MG63 (cell line): ENCODE data around the gene PTPRZ1. TPM values are rescaled to one million over a fixed set of nuclear protein-coding genes. Genes with fewer than 3 reads are reported as not detected.

Experiments used
- DNase-seq: peaks from one replicate; pipeline ENCODE4 v3.0.0-alpha.2; 2020
- H3K27me3 ChIP-seq: fragments of 250-450 bp; sonication (Bioruptor Pico); 2 replicates; pipeline ENCODE4 v1.5.1; 2020; ENCODE audit warnings: mild to moderate bottlenecking, moderate library complexity
- H3K36me3 ChIP-seq: fragments of 250-450 bp; sonication (Bioruptor Pico); 2 replicates; pipeline ENCODE4 v1.5.1; 2020; ENCODE audit warnings: mild to moderate bottlenecking, moderate library complexity
- H3K4me3 ChIP-seq: fragments of 250-450 bp; sonication (Bioruptor Pico); 2 replicates; pipeline ENCODE4 v1.5.1; 2020; ENCODE audit warnings: mild to moderate bottlenecking, moderate library complexity
- H3K9me3 ChIP-seq: fragments of 250-450 bp; sonication (Bioruptor Pico); 2 replicates; pipeline ENCODE4 v1.5.1; 2020; ENCODE audit warnings: mild to moderate bottlenecking, moderate library complexity
- total RNA-seq: library from RNA; depleted of rRNA; stranded (reverse); fragments of >200 nt; shearing (Covaris generic); gene quantifications from 2 replicates; pipeline ENCODE4 v1.2.3, GENCODE V29; 2014; ENCODE audit warnings: low replicate concordance

Gene PTPRZ1
- total RNA-seq, 1 experiment from 2014 or later: not detected

DNA sequence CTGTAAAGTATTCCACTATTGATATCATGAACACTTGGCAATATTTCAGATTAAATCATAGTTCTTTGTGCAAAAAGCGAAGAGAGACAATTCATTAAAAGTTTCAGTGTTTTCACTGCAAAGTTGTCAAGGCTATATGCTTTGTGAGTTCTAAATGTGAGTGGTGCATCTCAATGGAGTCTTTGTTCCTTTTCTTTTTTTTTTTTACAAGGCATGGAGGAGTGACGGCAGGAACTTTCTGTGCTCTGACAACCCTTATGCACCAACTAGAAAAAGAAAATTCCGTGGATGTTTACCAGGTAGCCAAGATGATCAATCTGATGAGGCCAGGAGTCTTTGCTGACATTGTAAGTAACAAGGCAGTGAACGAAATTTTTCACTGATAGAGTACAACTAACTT lies 186.6 kb downstream of the PTPRZ1 start:
- no peak for DNase-seq
- no peaks in the 10 kb centered on the region for H3K36me3 ChIP-seq
- H3K4me3 ChIP-seq: no peak overlapping the region

DNA sequence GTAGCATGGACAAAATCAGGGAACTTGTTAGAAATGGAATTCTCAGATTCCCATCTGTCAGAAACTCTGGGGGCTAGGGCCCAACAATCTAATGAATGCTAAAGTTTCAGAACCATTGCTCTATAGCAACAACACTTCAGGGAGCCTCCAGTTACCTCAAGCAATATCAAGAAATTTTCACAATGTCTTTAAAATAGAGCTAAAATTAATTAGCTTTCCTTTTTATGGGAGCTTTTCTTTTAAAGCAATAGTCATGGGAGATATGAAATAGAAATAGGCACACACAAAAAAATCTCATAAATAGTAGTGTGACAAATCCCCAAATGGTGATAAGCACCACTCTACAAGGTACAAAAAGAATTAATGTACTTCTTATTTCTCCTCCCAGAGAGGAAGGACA lies 190.2 kb downstream of the PTPRZ1 start:
- DNase-seq: no peak
- no peaks in the 10 kb centered on the region for H3K9me3 ChIP-seq
- H3K27me3 ChIP-seq: no peaks in the 10 kb centered on the region
- H3K36me3 ChIP-seq: no peaks in the 10 kb centered on the region
- H3K4me3 ChIP-seq: no peak overlapping the region

More for the DNA sequence above, 186.6 kb downstream of the PTPRZ1 start:
- H3K9me3 ChIP-seq: no peaks in the 10 kb centered on the region
- H3K27me3 ChIP-seq: no peaks in the 10 kb centered on the region

DNA sequence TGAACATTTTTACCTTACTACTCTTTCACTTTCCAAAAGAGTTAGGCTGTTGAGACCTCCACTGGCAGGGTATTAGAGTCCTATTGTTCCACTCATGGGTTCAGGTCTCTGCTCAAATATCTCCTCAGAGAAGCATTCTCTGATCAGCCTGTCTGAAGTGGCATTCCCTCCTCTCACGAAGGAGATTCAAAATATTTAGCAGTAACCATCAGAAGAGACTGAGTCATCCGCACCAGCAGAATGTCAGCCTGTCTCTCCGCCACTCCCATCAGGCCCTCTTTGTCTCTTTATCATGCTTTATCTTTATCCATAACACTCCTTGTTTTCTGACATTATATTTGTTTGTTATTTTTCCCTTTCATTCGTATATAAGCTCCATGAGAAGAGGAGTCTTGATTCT lies 192.0 kb downstream of the PTPRZ1 start:
- H3K4me3 ChIP-seq: no peak overlapping the region
- H3K27me3 ChIP-seq: no peaks in the 10 kb centered on the region
- DNase-seq: no peak
- H3K36me3 ChIP-seq: no peaks in the 10 kb centered on the region
- no peaks in the 10 kb centered on the region for H3K9me3 ChIP-seq

DNA sequence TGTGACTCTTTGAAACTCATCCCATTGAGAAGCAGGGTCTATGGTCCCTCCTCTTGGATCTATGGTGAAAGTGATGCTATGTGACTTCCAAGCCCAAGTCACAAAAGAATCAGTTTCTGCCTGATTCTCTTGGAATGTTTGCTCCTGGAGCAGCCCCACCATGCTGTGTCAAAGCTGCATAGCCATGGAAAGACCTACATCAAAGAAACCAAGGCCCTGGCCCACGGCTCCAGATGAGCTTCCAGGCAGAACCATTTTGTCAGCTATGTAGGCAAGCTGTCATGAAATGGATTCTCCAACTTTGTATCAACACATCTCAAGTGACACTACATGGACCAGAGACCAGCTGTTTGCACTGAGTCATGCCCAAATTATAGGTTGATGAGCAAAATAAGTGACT lies 194.1 kb downstream of the PTPRZ1 start:
- Histone ChIP-seq H3K4me3 (no peak overlapping the region), H3K36me3 (no peaks in the 10 kb centered on the region), H3K9me3 (no peaks in the 10 kb centered on the region), H3K27me3 (no peaks in the 10 kb centered on the region)
- DNase-seq: no peak

DNA sequence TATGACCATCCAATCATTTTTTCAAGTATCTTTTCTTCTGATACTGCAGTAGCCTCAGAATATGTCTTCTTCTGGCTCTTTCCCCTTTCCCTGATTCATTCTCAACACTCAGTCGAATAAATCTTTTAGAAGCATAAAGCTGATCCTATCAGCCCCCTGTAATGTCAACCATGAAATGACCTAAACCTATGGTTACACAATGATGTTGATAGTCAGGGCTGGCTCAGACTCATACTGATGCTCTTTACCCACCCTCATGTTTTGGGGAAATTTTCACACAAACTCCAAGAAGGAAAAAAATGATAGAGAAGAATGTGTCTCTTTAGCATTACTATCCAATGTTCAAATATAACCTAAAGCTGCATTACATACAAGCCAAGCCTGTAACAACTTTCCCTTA lies 195.1 kb downstream of the PTPRZ1 start:
- Histone ChIP-seq H3K36me3 (no peaks in the 10 kb centered on the region), H3K27me3 (no peaks in the 10 kb centered on the region), H3K9me3 (no peaks in the 10 kb centered on the region), H3K4me3 (no peak overlapping the region)
- no peak for DNase-seq

DNA sequence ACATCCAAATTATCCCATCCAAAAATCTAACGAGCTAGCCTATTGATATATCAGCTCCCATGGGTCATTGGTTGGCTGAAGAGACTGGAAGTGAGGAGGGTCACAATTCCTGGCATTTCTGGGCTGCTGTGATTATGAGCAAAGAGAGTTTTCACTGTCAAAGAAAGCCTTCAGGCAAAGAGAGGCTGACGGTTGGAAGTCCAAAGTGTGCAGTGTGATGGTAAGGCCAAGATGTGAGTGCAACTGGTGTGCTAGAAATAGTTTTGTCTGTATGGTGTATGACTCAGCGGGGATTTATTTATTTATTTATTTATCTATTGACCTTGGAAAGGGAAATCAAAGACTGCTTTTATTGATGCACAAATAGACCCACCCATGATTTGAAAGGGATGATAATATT lies 196.0 kb downstream of the PTPRZ1 start:
- DNase-seq: no peak
- H3K36me3 ChIP-seq: no peaks in the 10 kb centered on the region
- H3K9me3 ChIP-seq: no peaks in the 10 kb centered on the region
- no peak overlapping the region for H3K4me3 ChIP-seq
- no peaks in the 10 kb centered on the region for H3K27me3 ChIP-seq

DNA sequence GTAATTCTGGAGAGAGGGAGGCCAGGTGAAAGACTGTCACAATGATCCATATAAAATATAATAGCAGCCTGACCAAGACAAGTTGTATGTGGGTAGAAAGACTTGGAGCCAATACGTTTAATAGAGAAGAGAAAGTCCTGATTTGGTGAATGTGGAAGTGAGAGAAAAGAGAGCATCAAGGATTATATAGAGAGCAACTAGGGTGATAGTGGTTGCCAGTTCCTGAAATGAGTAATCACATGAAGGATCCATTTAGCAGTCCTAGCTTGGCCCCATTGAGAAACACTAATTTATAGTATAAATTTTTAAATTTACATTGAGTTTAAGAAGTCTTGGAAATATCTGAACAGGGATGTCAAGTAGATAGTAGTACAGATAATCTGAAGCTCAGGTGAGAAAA lies 197.1 kb downstream of the PTPRZ1 start:
- Histone ChIP-seq H3K9me3 (no peaks in the 10 kb centered on the region), H3K36me3 (no peaks in the 10 kb centered on the region), H3K4me3 (no peak overlapping the region), H3K27me3 (no peaks in the 10 kb centered on the region)
- no peak for DNase-seq

DNA sequence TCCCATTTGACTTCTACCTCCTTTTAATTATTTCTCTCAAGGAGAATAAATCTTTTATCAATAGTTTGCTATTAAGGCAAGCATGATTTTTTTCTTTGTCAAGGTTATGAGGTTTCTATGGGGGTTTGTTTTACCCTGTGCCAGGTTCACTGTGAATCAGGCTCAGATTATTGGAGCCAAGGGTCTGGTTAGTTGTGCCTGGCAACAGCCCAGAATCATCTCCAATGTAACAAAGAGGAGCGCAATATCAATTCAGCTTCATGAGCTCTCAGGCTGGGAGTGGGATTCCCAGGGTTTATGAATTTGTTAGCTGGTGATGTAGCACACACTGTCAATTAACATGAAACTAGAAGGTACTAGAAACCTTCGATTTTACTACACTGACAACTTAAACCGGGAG lies 197.9 kb downstream of the PTPRZ1 start:
- Histone ChIP-seq H3K9me3 (no peaks in the 10 kb centered on the region), H3K4me3 (no peak overlapping the region), H3K27me3 (no peaks in the 10 kb centered on the region), H3K36me3 (no peaks in the 10 kb centered on the region)
- DNase-seq: no peak

DNA sequence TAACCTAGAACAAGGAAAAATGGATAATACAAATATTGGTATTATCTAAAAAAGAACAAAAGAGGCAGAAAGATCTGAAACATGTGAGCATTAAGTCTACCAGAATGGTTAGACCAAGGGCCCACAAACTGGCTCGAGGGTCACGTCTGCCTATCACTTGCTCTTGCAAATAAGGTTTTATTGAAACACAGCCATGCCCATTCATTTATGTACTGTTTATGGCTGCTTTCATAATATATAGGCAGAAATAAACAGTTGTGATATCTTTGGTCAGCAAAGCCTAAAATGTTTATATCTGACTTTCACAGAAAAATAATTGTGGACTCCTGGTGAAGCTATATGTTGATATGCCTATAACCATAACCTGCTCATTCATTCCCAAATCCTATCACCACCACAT lies 199.3 kb downstream of the PTPRZ1 start:
- Histone ChIP-seq H3K4me3 (no peak overlapping the region), H3K36me3 (no peaks in the 10 kb centered on the region), H3K27me3 (no peaks in the 10 kb centered on the region), H3K9me3 (no peaks in the 10 kb centered on the region)
- DNase-seq: no peak

DNA sequence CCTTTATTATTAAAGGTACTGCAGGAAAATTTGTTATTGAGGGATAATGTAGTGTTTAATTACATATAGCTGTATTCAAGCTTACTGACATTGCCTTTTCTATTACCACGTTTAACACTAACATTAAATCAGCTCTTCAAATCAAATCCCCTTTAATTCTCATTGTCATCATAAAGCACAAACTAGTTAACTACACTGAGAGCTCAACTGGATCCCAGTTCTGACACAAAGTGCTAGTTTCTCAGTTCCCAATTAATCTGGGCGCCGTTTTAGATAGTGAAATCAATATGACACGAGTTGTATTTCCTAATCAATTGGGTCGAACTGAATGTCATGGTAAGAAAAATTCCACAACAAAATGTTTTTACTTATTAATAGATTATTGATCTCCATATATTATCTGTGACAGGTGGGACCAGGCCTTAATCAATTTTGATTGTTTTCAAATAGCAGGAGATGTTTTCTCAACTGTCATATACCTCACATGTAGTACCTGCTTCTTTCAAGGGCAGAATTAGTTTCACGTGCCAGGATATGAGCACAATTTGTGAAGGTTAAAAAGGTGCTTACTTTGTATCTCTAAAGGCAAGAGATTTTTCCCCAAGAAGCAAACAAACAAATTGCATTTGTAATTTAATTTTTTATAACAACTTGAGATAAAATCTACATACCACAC lies 200.1 kb downstream of the PTPRZ1 start:
- Histone ChIP-seq H3K9me3 (no peaks in the 10 kb centered on the region), H3K36me3 (no peaks in the 10 kb centered on the region), H3K27me3 (no peaks in the 10 kb centered on the region), H3K4me3 (no peak overlapping the region)
- DNase-seq: no peak

DNA sequence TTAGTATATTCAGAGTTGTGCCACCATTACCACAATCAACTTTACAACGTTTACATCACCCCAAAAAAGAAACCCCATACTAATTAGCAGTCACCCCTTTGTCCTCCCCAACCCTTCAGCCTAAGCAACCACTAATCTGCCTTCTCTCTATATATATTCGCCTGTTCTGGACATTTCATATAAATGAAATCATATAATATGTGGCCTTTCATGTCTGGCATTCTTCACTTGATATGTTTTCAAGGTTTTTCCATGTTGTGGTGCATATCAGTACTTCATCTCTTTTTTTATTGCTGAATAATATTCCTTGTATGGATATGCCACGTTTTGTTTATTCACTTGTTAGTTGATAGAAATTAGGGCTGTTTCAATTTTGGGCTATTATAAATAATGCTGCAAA lies 200.7 kb downstream of the PTPRZ1 start:
- no peaks in the 10 kb centered on the region for H3K27me3 ChIP-seq
- no peak overlapping the region for H3K4me3 ChIP-seq
- DNase-seq: no peak
- H3K36me3 ChIP-seq: no peaks in the 10 kb centered on the region
- no peaks in the 10 kb centered on the region for H3K9me3 ChIP-seq

DNA sequence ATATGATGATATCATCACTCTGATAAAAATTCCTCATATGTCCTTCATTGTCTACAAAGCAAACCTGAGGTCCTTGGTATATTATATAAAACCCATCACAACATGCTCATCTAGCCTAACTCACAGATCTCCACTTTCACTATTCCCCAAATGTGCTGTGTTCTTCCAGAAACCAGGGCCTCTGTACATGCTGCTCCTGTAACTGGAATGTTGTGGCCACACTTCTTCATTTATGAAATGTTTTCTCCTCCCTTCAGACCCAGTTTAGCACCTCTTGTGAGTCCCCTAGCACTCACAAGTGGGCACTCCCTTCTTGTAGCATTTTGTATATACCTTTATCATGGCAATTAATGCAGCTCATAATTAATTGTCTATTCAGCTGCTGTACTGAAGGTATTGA lies 209.2 kb downstream of the PTPRZ1 start:
- H3K36me3 ChIP-seq: no peaks in the 10 kb centered on the region
- no peak overlapping the region for H3K4me3 ChIP-seq
- H3K9me3 ChIP-seq: no peaks in the 10 kb centered on the region

DNA sequence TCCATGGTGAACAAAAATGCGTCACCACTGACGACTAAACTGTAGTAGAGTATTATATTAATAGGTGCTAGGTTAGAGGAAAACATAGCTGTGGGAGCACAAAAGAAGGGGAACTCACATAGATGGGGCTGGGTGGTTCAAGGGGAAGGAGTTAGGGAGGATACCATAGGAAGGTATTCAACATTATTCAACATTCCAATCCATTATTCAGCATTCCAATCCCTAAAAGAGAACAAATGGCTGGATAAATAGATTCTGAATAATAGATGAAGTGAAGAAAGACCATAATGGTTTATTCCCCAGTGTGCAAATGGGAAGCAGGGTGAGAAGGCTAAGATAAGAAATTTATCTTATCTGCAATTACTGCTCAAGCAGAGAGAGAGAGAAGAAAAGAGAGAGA lies 209.7 kb downstream of the PTPRZ1 start:
- Histone ChIP-seq H3K9me3 (no peaks in the 10 kb centered on the region), H3K27me3 (no peaks in the 10 kb centered on the region), H3K4me3 (no peak overlapping the region), H3K36me3 (no peaks in the 10 kb centered on the region)
- no peak for DNase-seq

More for the DNA sequence above, 209.2 kb downstream of the PTPRZ1 start:
- DNase-seq: no peak
- no peaks in the 10 kb centered on the region for H3K27me3 ChIP-seq

DNA sequence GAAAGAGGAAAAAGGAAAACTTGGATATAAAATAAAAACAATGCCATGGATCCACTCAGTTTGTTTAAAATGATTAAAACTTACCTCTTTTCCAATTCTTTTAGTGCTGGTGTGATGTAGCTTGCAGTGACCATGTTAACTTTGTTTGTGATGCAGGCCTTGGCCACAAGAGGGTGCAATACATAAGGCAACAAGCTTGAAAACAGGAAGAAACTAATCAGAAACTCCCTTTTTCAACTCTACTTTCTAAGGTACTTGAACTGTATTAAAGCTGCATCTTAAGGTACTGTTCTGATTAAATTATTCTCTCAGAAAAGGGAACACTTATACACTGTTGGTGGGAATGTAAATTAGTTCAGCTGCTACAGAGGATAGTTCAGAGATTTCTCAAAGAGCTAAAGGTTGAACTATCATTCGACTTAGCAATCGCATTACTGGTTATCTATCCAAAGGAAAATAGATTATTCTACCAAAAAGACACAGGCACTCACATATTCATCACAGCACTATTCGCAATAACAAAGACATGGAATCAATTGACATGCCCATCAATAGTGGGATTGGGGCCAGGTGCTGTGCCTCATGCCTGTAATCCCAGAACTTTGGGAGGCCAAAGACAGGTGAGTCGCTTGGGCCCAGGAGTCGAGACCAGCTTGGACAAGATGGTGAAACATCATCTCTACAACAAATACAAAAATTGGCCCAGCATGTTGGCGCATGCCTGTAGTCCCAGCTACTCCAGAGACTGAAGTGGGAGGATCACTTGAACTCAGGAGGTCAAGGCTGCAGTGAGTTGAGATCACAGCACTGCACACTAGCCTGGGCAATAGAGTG lies 220.2 kb downstream of the PTPRZ1 start:
- no peaks in the 10 kb centered on the region for H3K9me3 ChIP-seq
- H3K27me3 ChIP-seq: no peaks in the 10 kb centered on the region
- peak; percentile 23 for DNase-seq
- no peak overlapping the region for H3K4me3 ChIP-seq
- H3K36me3 ChIP-seq: no peaks in the 10 kb centered on the region

DNA sequence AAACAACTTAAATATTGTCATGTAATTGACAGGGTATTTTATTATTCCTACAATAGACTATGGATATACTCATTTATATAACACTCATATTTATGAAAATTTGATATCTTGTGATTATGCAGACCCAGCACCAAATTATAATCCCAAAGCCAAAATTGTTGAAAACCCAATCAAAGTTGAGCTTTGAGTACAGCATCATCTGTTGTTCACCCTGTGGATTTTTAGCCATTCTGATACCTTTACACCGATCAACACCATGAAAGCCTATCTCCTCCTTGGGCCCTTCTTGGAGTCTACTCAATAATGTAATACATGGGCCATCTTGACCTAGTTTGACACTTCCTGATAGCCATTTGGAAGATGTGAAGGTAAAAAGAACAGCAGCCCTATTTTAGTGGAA lies 221.6 kb downstream of the PTPRZ1 start:
- Histone ChIP-seq H3K4me3 (no peak overlapping the region), H3K27me3 (no peaks in the 10 kb centered on the region), H3K36me3 (no peaks in the 10 kb centered on the region), H3K9me3 (no peaks in the 10 kb centered on the region)
- DNase-seq: no peak

DNA sequence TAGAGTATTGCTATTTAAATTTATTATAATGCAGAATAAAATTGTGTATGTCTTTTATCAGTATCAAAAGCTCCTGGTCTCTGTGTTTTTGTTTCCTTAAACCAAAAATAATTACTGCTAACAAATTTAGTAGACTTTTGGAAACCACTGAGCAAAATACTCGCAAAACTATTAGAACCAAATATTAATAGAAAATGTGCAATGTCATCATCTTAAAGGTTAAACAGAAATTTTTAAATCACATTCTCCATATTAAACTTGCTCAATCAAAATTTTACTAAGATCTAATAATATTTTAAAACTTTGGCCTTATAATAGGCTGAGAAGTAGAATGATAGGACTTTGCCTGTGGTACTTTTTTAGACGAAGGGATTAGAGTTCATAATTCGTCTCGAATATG lies 222.7 kb downstream of the PTPRZ1 start:
- H3K27me3 ChIP-seq: no peaks in the 10 kb centered on the region
- no peak overlapping the region for H3K4me3 ChIP-seq
- no peak for DNase-seq
- H3K9me3 ChIP-seq: no peaks in the 10 kb centered on the region
- H3K36me3 ChIP-seq: no peaks in the 10 kb centered on the region

DNA sequence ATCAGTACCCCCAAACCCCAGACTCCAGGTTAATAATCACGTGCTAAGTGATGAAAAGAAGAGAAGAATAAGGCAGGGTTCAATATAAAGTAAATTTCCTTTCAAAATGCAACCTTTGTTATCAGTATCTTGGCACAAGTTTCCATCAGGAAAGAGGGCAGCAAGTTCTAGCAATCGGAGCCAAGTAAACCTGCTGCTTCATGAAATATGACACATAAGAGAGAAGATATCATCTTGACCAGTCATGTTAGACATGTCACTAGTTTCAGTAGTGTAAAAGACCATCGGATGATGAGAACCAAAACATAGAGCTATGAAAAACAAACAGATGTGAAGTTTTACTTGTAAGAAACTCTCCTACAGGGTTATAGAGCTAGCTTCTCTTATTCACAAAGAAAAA lies 227.1 kb downstream of the PTPRZ1 start:
- DNase-seq: no peak
- Histone ChIP-seq H3K9me3 (no peaks in the 10 kb centered on the region; the same call in 1 of the 2 replicates), H3K27me3 (no peaks in the 10 kb centered on the region), H3K4me3 (no peak overlapping the region), H3K36me3 (no peaks in the 10 kb centered on the region)

DNA sequence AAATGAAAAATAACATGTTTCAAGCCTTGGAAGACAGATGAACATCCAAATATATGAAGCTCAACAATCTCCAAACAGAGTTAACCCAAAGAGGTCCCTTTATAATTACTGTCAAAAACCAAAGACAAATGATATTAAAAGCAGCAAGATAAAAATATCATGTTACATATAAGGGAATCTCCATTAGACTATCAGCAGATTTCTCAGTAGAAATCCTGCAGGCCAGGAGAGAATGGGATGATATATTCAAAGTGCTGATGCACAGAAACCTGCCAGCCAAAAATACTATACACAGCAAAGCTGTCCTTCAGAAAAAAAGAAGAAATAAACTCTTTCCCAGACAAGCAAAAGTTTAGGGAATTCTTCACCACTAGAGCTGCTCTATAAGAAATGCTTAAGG lies 230.1 kb downstream of the PTPRZ1 start:
- no peak for DNase-seq
- no peaks in the 10 kb centered on the region; the same call in 1 of the 2 replicates for H3K9me3 ChIP-seq
- H3K27me3 ChIP-seq: no peaks in the 10 kb centered on the region
- H3K4me3 ChIP-seq: no peak overlapping the region
- no peaks in the 10 kb centered on the region for H3K36me3 ChIP-seq
